ENCODE results near the gene NEMP2.

The NEMP2 gene

GRCh38 chr2:190579058-190579410 lies 44.5 kb upstream of the NEMP2 start:
- TF ChIP-seq CTCF (IDR thresholded peaks at IDR 0.05; ENCODE audit: low read length, missing control alignments): no peak
- H3K4me3 ChIP-seq (replicated peaks; ENCODE audit: low read depth, low read length): no peak overlapping the region

GRCh38 chr2:190578158-190579057 lies 43.9 kb upstream of the NEMP2 start:
- DNase-seq (ENCODE audit: low read depth): peak; percentile 63
- H3K4me3 ChIP-seq (replicated peaks; ENCODE audit: low read depth, low read length): no peak overlapping the region
- no peak for TF ChIP-seq CTCF (IDR thresholded peaks at IDR 0.05; ENCODE audit: low read length, missing control alignments)

More at GRCh38 chr2:190579058-190579410, 44.5 kb upstream of the NEMP2 start:
- DNase-seq (ENCODE audit: low read depth): no peak

- no peak for TF ChIP-seq CTCF (IDR thresholded peaks at IDR 0.05; ENCODE audit: low read length, missing control alignments)
- DNase-seq (ENCODE audit: low read depth): no peak
- no peak overlapping the region for H3K4me3 ChIP-seq (replicated peaks; ENCODE audit: low read depth, low read length)
Measured at GRCh38 chr2:190576573-190576972, 42.1 kb upstream of the NEMP2 start.

GRCh38 chr2:190575263-190575662 lies 40.7 kb upstream of the NEMP2 start:
- DNase-seq (ENCODE audit: low read depth): no peak
- H3K4me3 ChIP-seq (replicated peaks; ENCODE audit: low read depth, low read length): no peak overlapping the region
- no peak for TF ChIP-seq CTCF (IDR thresholded peaks at IDR 0.05; ENCODE audit: low read length, missing control alignments)

- TF ChIP-seq CTCF (IDR thresholded peaks at IDR 0.05; ENCODE audit: low read length, missing control alignments): no peak
- peak; percentile 58 for DNase-seq (ENCODE audit: low read depth)
- no peak overlapping the region for H3K4me3 ChIP-seq (replicated peaks; ENCODE audit: low read depth, low read length)
Measured at GRCh38 chr2:190574169-190574568, 39.6 kb upstream of the NEMP2 start.

- no peak for DNase-seq (ENCODE audit: low read depth)
- TF ChIP-seq CTCF (IDR thresholded peaks at IDR 0.05; ENCODE audit: low read length, missing control alignments): no peak
Measured at GRCh38 chr2:190572246-190572645, 37.7 kb upstream of the NEMP2 start.

GRCh38 chr2:190571686-190572085 lies 37.2 kb upstream of the NEMP2 start:
- H3K4me3 ChIP-seq (replicated peaks; ENCODE audit: low read depth, low read length): no peak overlapping the region
- no peak for TF ChIP-seq CTCF (IDR thresholded peaks at IDR 0.05; ENCODE audit: low read length, missing control alignments)
- DNase-seq (ENCODE audit: low read depth): peak; percentile 11

More at GRCh38 chr2:190572246-190572645, 37.7 kb upstream of the NEMP2 start:
- H3K4me3 ChIP-seq (replicated peaks; ENCODE audit: low read depth, low read length): no peak overlapping the region

All from fibroblast of pulmonary artery (primary cell).